Natural killer cell (primary cell): ENCODE measurements around the gene TIFAB. TPM values are rescaled to one million over a fixed set of nuclear protein-coding genes. Genes with fewer than 3 reads are reported as not detected.

Source experiments
- ATAC-seq, 3 donors: fragments of 150-1000 bp in 2 of 3; fragments of 200-7000 bp in 1 of 3; cut with Tn5 transposase; 1 replicate in 1 of 3; 2 replicates in 2 of 3; pipeline ENCODE4 v1.10.0; 2021; ENCODE audit warnings: mild to moderate bottlenecking in 2 of 3, moderate library complexity in 2 of 3
- DNase-seq, 2 donors: peaks; one replicate each; pipeline versions ENCODE4 v3.0.0 to v3.0.0-alpha.2; 2013 to 2021; ENCODE audit warnings: mixed read lengths in 1 of 2
- H3K27ac ChIP-seq: one replicate; pipeline ENCODE4 v1.5.1; 2013; ENCODE audit warnings: mild to moderate bottlenecking, low read length
- H3K27me3 ChIP-seq: one replicate; pipeline ENCODE4 v1.6.1; 2013; ENCODE audit warnings: low read length; ENCODE audit not compliant: control insufficient read depth, insufficient read depth
- H3K36me3 ChIP-seq: one replicate; pipeline ENCODE4 v1.6.1; 2013; ENCODE audit warnings: low read length; ENCODE audit not compliant: control insufficient read depth, insufficient read depth
- H3K4me1 ChIP-seq: one replicate; pipeline ENCODE4 v1.6.1; 2013; ENCODE audit warnings: low read length; ENCODE audit not compliant: control insufficient read depth, insufficient read depth
- H3K4me3 ChIP-seq: one replicate; pipeline ENCODE4 v1.5.1; 2013; ENCODE audit warnings: low read length
- H3K9me3 ChIP-seq: one replicate; pipeline ENCODE4 v1.6.1; 2013; ENCODE audit warnings: low read length; ENCODE audit not compliant: control insufficient read depth, insufficient read depth
- H3K27ac Mint-ChIP-seq, 2 donors: one replicate each; pipeline ENCODE4 v1.8.0; 2022; ENCODE audit warnings: mild to moderate bottlenecking in 2 of 2, mixed read lengths in 2 of 2, moderate library complexity in 1 of 2
- H3K27me3 Mint-ChIP-seq, 2 donors: one replicate each; pipeline ENCODE4 v1.8.0; 2022; ENCODE audit warnings: low read depth in 2 of 2, mixed read lengths in 2 of 2
- H3K36me3 Mint-ChIP-seq: one replicate; pipeline ENCODE4 v1.8.0; 2022; ENCODE audit warnings: mixed read lengths
- H3K4me1 Mint-ChIP-seq, 2 donors: one replicate each; pipeline ENCODE4 v1.8.0; 2022; ENCODE audit warnings: mixed read lengths in 2 of 2
- H3K4me3 Mint-ChIP-seq: one replicate; pipeline ENCODE4 v1.8.0; 2022; ENCODE audit warnings: mild to moderate bottlenecking, moderate library complexity, mixed read lengths
- H3K9me3 Mint-ChIP-seq, 2 donors: one replicate each; pipeline ENCODE4 v1.8.0; 2022; ENCODE audit warnings: mixed read lengths in 2 of 2
- CTCF ChIP-seq: fragments of 200-600 bp; IDR thresholded peaks from one replicate; pipeline ENCODE4 v1.8.0; 2022; ENCODE audit warnings: antibody characterized with exemption
- WGBS: methylation state at CpG from one replicate; pipeline ENCODE4 v1.1.7; 2013; ENCODE audit warnings: missing lambda C conversion rate; ENCODE audit not compliant: insufficient coverage; 5-methylcytosine and 5-hydroxymethylcytosine counted together
- intact Hi-C: fragments of 100-400 bp; cut with micrococcal nuclease; formaldehyde crosslinking; loops from one replicate; pipeline ENCODE4 v1.14.2; 2022
- total RNA-seq, 4 donors: library from RNA; stranded (reverse); fragments of 120-200 nt in 1 of 4; gene quantifications; one replicate each; pipeline versions ENCODE4 v1.2.3 to v1.2.4, GENCODE V29; 2013 to 2022

Gene TIFAB
- total RNA-seq, 3 donors from 2014 or later (not counting 1 experiment from before 2014, with no cell fraction given) = 0.05 to 0.21 TPM; not detected in 1

- DNase-seq (no peak), ATAC-seq (no peak)
- H3K9me3 ChIP-seq = no peaks in the 10 kb centered on the region
- H3K27me3 ChIP-seq = no peaks in the 10 kb centered on the region
- H3K27ac ChIP-seq = no peak overlapping the region
- intact Hi-C loops = no loop called here
- no peaks in the 10 kb centered on the region for H3K36me3 ChIP-seq
- no peak overlapping the region for H3K4me3 ChIP-seq
- no peak for TF ChIP-seq CTCF
- peaks cover 9 to 11% of the 10 kb centered on the region in 2 donors for H3K27me3 Mint-ChIP-seq
- no peak overlapping the region for H3K27ac Mint-ChIP-seq
- 71% methylated on average over 9 of the region's 10 CpGs for WGBS
- no peak overlapping the region for H3K4me3 Mint-ChIP-seq
- no peaks in the 10 kb centered on the region for H3K4me1 Mint-ChIP-seq
- peaks cover 30% of the 10 kb centered on the region for H3K4me1 ChIP-seq
- H3K9me3 Mint-ChIP-seq = no peaks in the 10 kb centered on the region
- no peaks in the 10 kb centered on the region for H3K36me3 Mint-ChIP-seq
These were observed 13.4 kb downstream of the TIFAB start for GRCh38 chr5:135438636-135439221.

- Histone ChIP-seq H3K27ac (no peak overlapping the region), H3K9me3 (no peaks in the 10 kb centered on the region), H3K4me3 (no peak overlapping the region), H3K27me3 (no peaks in the 10 kb centered on the region), H3K4me1 (peaks cover 30% of the 10 kb centered on the region), H3K36me3 (no peaks in the 10 kb centered on the region)
- TF ChIP-seq CTCF = no peak
- Mint-ChIP-seq H3K4me1 (no peaks in the 10 kb centered on the region), H3K36me3 (no peaks in the 10 kb centered on the region), H3K27ac (no peak overlapping the region), H3K9me3 (no peaks in the 10 kb centered on the region), H3K27me3 (peaks cover 9 to 11% of the 10 kb centered on the region in 2 donors), H3K4me3 (no peak overlapping the region)
- WGBS = 82% methylated on average over 12 of the region's 13 CpGs
- ATAC-seq = no peak
- no peak for DNase-seq
- intact Hi-C loops = no loop called here
These were observed 14.2 kb downstream of the TIFAB start for GRCh38 chr5:135437796-135438560.

GRCh38 chr5:135437422-135437795 lies 14.7 kb downstream of the TIFAB start:
- peaks cover 9 to 11% of the 10 kb centered on the region in 2 donors for H3K27me3 Mint-ChIP-seq
- H3K36me3 Mint-ChIP-seq = no peaks in the 10 kb centered on the region
- Histone ChIP-seq H3K9me3 (no peaks in the 10 kb centered on the region), H3K4me3 (no peak overlapping the region), H3K27ac (no peak overlapping the region), H3K4me1 (peaks cover 30% of the 10 kb centered on the region), H3K27me3 (no peaks in the 10 kb centered on the region), H3K36me3 (no peaks in the 10 kb centered on the region)
- WGBS = 31% methylated on average over 7 of the region's 7 CpGs
- DNase-seq (no peak), ATAC-seq (no peak)
- H3K27ac Mint-ChIP-seq = no peak overlapping the region
- H3K9me3 Mint-ChIP-seq = no peaks in the 10 kb centered on the region
- no peak for TF ChIP-seq CTCF
- H3K4me1 Mint-ChIP-seq = no peaks in the 10 kb centered on the region
- intact Hi-C loops = no loop called here
- no peak overlapping the region for H3K4me3 Mint-ChIP-seq
